VCaP (cell line): Measurements from ENCODE around the gene MPV17.
"Not testable (repeated sequence)": the region's sequence is repeated elsewhere in the genome, so short reads cannot be mapped to it uniquely, and the experiment has no call there.

Experiments
- H3K27ac ChIP-seq: fragments of 450-650 bp; 2 replicates; pipeline ENCODE4 v1.5.1; 2017
- TF ChIP-seq, protein P1 (sequence below): fragments of 450-650 bp; conservative IDR thresholded peaks from 2 replicates; pipeline ENCODE4 v1.5.1; 2017; ENCODE audit warnings: mild to moderate bottlenecking, moderate library complexity

The MPV17 gene

DNA sequence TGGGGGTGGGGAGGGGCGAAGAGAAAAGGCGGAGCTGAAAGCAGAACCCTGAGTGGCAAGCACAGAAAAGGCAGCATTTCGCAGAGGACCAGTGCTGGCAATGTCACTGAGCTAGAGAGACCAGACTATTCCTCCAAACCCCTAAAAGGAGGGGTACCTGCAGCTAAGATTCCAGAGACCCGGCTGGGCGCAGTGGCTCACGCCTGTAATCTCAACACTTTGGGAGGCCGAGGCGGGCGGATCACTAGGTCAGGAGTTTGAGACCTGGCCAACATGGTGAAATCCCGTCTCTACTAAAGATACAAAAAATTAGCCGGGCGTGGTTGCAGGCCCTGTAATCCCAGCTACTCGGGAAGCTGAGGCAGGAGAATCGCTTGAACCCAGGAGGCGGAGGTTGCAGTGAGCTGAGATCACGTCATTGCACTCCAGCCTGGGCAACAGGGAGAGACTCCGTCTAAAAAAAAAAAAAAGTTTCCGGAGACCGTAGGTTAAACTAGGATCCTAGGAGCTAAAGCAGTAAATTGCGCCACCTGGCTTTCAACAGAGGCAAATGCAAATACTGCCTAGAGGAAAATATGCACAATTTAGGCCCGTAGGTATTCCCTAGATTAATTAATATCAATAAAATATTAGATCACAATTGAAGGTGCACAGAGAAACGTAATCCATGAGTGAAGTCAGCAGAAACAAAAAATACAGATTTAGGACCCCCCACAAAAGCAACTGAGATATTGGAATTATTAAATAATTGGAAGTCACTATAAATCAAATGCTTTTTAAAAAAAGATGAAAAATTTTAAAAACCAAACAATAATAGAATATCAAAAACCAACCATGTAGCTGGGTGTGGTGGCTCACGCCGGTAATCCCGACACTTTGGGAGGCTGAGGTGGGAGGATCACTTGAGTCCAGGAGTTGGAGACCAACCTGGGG, 19.5 kb downstream of the MPV17 start:
- H3K27ac ChIP-seq = peak overlapping the region; percentile 71
- TF ChIP-seq, protein P1, sequence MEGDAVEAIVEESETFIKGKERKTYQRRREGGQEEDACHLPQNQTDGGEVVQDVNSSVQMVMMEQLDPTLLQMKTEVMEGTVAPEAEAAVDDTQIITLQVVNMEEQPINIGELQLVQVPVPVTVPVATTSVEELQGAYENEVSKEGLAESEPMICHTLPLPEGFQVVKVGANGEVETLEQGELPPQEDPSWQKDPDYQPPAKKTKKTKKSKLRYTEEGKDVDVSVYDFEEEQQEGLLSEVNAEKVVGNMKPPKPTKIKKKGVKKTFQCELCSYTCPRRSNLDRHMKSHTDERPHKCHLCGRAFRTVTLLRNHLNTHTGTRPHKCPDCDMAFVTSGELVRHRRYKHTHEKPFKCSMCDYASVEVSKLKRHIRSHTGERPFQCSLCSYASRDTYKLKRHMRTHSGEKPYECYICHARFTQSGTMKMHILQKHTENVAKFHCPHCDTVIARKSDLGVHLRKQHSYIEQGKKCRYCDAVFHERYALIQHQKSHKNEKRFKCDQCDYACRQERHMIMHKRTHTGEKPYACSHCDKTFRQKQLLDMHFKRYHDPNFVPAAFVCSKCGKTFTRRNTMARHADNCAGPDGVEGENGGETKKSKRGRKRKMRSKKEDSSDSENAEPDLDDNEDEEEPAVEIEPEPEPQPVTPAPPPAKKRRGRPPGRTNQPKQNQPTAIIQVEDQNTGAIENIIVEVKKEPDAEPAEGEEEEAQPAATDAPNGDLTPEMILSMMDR = peak; percentile 90

DNA sequence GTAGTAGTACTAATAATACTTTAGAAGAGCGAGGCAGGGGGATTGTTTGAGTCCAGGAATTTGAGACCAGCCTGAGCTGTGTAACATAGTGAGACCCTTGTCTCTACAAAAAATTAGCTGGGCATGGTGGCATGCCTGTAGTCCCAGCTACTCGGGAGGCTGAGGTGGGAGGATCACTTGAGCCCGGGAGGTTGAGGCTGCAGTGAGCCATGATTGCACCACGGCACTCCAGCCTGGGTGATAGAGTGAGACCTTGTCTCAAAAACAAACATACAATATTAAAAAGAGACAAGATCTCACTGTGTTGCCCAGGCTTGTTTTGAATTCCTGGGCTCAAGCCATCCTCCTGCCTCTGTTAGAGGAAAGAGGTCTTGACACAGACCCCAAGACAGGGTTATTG, 22.3 kb downstream of the MPV17 start:
- not testable (repeated sequence) for H3K27ac ChIP-seq

DNA sequence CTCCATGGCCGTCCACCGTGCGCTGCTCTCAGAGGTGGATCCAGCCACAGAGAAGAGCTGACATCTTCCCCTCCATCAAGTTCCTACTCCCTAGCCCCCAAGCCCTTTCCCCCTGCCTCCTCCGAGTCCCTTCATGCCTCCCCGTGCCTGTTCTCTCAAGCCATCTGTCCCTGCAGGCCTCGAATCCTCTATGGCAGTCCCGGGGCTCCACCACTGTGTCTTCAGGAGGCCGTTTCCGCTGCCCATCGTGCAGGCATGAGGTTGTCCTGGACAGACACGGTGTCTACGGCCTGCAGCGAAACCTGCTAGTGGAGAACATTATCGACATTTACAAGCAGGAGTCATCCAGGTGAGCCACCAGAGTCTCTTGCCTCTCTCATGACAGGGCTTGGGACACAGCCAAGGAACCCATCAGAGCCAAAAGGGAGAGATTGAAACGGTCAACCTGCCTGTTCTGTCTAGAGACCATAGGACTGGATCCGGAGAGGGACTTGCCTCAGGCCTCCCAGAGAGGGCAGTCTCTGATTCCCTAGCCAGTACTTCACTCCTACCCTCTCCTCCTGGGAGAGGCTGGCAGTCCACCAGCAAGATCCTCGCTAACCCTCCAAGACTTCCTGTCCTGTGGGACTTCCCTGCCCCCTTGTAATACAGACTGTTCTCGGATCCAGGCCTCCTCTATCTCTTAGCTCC, 24.4 kb downstream of the MPV17 start:
- TF ChIP-seq, protein P1 = no peak
- peak overlapping the region; percentile 77 for H3K27ac ChIP-seq

DNA sequence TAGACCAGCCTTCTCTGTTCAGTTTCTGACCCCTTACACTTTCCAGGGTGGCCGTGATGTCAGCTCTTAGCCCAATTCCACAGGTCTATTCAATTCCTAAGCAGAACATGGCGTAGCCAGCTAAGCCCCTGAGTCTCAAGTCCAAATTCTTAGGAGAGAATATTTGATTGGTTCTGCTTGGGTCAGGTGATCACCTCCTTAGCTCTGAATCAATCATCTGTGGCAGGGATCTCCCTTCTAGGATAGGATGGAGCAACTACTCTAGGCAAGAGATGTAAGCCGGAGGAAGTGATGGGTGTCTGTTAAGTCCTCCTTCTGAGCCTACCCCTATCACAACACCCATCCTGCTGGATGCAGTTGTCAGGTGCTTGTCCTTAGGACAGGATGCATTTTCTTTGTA, 25.7 kb downstream of the MPV17 start:
- TF ChIP-seq, protein P1 = no peak
- no peak overlapping the region for H3K27ac ChIP-seq

DNA sequence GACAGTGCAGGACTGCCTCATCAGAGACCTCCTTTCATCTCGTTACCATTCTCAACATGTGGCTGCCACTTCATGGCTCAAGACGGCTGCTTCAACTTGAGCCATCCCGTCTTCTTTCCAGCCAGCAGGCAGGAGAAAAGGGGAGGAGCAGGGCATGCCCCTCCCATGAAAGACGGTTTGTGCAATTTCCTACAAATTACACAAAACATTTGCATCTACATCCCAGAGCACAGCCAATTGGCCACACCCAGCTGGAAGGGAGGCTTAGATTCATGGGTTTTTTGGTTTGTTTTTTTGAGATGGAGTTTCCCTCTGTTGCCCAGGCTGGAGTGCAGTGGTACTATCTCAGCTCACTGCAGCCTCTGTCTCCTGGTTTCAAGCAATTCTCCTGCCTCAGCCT, 26.4 kb downstream of the MPV17 start:
- H3K27ac ChIP-seq = no peak overlapping the region
- TF ChIP-seq, protein P1 = no peak

DNA sequence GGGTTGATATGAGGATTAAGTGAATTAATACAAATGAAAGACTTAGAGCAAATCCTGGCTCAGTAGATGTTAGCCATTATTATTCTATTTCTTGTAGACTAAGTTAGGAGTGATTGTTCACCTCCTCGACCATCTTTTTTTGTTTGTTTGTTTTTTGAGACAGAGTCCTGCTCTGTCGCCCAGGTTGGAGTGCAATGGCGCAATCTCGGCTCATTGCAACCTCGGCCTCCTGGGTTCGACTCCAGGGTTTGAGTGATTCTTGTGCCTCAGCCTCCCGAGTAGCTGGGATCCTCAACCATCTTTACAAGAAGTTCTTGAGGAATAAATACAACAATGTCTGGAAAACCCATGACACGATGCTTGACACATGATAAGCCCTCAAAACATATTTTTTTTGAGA, 28.0 kb downstream of the MPV17 start:
- TF ChIP-seq, protein P1 = no peak
- H3K27ac ChIP-seq = peak overlapping the region; percentile 99

- TF ChIP-seq, protein P1 = no peak
- H3K27ac ChIP-seq = peak overlapping the region; percentile 99
These were observed 31.0 kb downstream of the MPV17 start for GRCh38 chr2:27291865-27292264.
